Muscle of back (tissue), 13 donors: ENCODE measurements around the gene PAN3. TPM values are rescaled to one million over a fixed set of nuclear protein-coding genes. Genes with fewer than 3 reads are reported as not detected.
"Not testable (repeated sequence)": the region's sequence is repeated elsewhere in the genome, so short reads cannot be mapped to it uniquely, and the experiment has no call there.

ENCODE experiments used
- DNase-seq, 3 donors: peaks; one replicate each; pipeline versions ENCODE4 v3.0.0 to v3.0.0-alpha.2; 2013
- long read RNA-seq, 9 donors: transcript quantifications; one replicate each; lab custom pipeline, GENCODE V29; 2026
- polyA plus RNA-seq, 10 donors: library from polyadenylated mRNA; unstranded; fragments of 120-200 nt; gene quantifications; one replicate each; pipeline ENCODE4 v1.2.1, GENCODE V29; 2013; ENCODE audit not compliant: insufficient read length in 10 of 10

Gene PAN3
- polyA plus RNA-seq = 10 to 100 TPM; 16.0 to 30.0 (median 22.7) TPM
- long read RNA-seq, donor 1 = 0 reads
- long read RNA-seq, donor 2, partial matches to known transcripts = 15 of 16 reads
- long read RNA-seq, donor 2, other reads (novel, unspliced or antisense) = 0 of 16 reads
- long read RNA-seq, donor 3 = 0 reads
- long read RNA-seq, donor 4 = 0 reads
- long read RNA-seq, donor 5 = 0 reads
- long read RNA-seq, donor 6, partial matches to known transcripts = 0 of 1 reads
- long read RNA-seq, donor 6, other reads (novel, unspliced or antisense) = 0 of 1 reads
- long read RNA-seq, donor 7 = 0 reads
- long read RNA-seq, donor 8 = 0 reads
- long read RNA-seq, donor 9 = 0 reads

GRCh38 chr13:28138012-28138755 is at the start of gene PAN3:
Gene PAN3 (plus strand): TSS chr13:28138545. CDS start chr13:28138658, 113 bp downstream.
- peak; percentile 92 to 99 (median 97) for DNase-seq

- DNase-seq = no peak
Measured at GRCh38 chr13:28089065-28089464, 49.3 kb upstream of the PAN3 start.

- DNase-seq = no peak
Measured at GRCh38 chr13:28092431-28092830, 45.9 kb upstream of the PAN3 start.

- no peak for DNase-seq
Measured at GRCh38 chr13:28093881-28094280, 44.5 kb upstream of the PAN3 start.

- DNase-seq = no peak
Measured at GRCh38 chr13:28094306-28094705, 44.0 kb upstream of the PAN3 start.

GRCh38 chr13:28097503-28097902 is 40.8 kb upstream of the PAN3 start:
- no peak for DNase-seq

- peak in 1 of 3 donors; percentile 4 for DNase-seq
Measured at GRCh38 chr13:28099396-28100149, 38.8 kb upstream of the PAN3 start.

- peak; percentile 4 to 49 (median 19) for DNase-seq
Measured at GRCh38 chr13:28100150-28101121, 37.9 kb upstream of the PAN3 start, which contains the start of gene FLT3. Gene FLT3 (minus strand): TSS chr13:28100576. CDS start chr13:28100510, 66 bp downstream.

- DNase-seq = not testable (repeated sequence)
Measured at GRCh38 chr13:28101886-28102285, 36.5 kb upstream of the PAN3 start.

- DNase-seq = no peak
Measured at GRCh38 chr13:28106976-28107375, 31.4 kb upstream of the PAN3 start.

GRCh38 chr13:28110414-28110813 is 27.9 kb upstream of the PAN3 start:
- no peak for DNase-seq

GRCh38 chr13:28116736-28117135 is 21.6 kb upstream of the PAN3 start:
- DNase-seq = no peak

GRCh38 chr13:28117689-28118377 is 20.5 kb upstream of the PAN3 start:
- DNase-seq = peak in 2 of 3 donors; percentile 48 to 50

- DNase-seq = no peak
Measured at GRCh38 chr13:28120317-28120716, 18.0 kb upstream of the PAN3 start.

GRCh38 chr13:28121224-28121623 is 17.1 kb upstream of the PAN3 start:
- no peak for DNase-seq

- no peak for DNase-seq
Measured at GRCh38 chr13:28128030-28128429, 10.3 kb upstream of the PAN3 start.

- DNase-seq = no peak
Measured at GRCh38 chr13:28128926-28129325, 9.4 kb upstream of the PAN3 start.

- no peak for DNase-seq
Measured at GRCh38 chr13:28129911-28130693, 8.2 kb upstream of the PAN3 start.

- DNase-seq = no peak
Measured at GRCh38 chr13:28131646-28132045, 6.7 kb upstream of the PAN3 start.

- no peak for DNase-seq
Measured at GRCh38 chr13:28136916-28137315, 1.4 kb upstream of the PAN3 start.
